ENCODE measurements around the gene FOXN3.
A peak's percentile ranks its signal among the peaks of the same experiment; 100 is the strongest.

FOXN3 gene

DNA sequence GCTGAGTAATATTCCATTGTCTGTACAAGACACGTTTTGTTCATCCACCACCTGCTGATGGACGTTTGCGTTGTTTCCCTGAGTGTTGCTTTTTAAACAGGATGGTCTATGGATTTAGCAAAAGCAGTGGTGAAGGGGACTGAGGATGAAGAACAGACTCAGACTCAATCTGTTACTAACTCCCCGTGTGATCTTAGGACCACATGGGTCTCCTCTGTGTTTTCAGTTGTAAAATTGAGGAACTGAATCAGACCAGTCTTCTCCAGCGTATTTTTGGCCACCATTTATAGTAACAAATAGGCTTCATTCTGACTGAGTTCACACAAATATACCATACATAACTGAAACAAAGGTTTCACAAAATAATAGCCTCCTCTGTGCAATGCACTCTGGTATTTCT, 85.6 kb downstream of the FOXN3 start:
- DNase-seq (ENCODE audit: low read depth), result no peak

DNA sequence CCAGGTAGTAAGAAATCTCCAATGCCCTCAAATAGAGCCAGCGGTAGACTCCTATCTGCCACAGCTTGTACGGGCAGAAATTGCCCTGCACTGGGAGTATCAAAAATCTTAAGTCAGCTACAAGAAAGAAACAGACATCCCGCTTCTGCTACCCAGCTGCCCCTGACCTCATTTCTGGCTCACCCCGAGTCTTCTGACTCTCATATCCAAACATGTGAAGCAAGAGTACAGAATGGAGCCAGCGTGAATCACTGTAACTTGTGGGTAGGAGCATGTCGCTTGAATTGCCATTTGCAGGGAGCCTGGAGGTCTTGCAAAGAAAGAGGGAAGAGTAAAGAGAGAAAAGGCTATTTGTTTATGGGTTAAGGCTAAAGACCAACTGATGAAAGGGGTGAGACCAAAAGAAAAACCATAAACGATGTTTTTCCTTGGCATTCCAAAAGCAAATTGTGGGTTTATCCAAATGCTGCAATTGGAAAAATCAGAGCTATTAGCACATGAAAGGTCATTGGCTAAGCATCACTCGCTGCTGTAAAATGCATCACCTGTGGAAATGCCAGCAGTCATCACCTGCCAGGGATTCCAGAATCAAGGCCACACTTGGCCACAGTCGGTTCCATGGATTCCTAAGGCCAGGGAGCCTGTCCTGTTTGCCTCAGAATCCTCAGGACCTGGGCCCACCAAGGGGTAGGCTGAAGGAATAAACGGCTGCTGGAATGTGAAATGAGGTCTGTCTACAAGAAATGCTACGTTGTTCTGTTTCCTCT, 86.6 kb downstream of the FOXN3 start:
- peak; percentile 77 for DNase-seq (ENCODE audit: low read depth)

DNA sequence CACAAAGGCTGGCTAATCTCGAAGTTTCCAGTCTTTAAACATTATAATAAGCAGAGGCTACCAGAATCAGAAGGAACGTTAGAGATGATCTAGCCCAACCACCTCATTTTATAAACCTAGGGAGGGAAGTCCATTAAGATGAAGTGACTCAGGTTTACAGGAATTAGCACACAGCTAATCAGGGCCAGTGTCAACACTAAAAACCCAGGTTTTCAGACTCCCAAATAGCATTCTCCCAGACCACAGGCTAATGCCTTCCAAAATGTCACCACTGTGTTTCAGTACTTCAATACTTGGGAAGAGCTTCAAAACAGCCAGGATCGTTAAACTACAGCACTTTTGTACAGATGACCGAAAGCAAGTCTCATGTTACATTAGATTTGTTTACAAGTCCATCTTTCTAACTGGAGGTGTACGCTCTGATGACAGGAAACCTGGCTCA, 89.2 kb downstream of the FOXN3 start:
- DNase-seq (ENCODE audit: low read depth), result no peak

DNA sequence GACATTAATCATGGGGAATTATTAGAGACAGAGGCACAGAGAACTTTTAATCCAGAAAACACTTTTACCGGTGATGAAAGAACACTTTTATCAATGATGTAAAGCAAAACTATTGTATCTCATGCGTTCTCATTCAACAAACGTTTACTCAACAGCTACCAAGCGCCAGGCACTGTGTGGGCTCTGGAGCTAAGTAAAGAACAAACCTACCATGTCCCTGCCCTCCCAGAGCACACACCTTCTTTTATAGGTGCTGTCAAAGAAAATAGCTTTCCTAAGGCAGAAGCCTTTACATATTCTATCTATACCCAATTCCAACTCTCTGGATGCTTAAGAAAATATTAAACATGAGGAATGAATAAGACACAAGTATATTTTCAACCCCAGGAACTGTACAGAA, 91.1 kb downstream of the FOXN3 start:
- no peak for DNase-seq (ENCODE audit: low read depth)

DNA sequence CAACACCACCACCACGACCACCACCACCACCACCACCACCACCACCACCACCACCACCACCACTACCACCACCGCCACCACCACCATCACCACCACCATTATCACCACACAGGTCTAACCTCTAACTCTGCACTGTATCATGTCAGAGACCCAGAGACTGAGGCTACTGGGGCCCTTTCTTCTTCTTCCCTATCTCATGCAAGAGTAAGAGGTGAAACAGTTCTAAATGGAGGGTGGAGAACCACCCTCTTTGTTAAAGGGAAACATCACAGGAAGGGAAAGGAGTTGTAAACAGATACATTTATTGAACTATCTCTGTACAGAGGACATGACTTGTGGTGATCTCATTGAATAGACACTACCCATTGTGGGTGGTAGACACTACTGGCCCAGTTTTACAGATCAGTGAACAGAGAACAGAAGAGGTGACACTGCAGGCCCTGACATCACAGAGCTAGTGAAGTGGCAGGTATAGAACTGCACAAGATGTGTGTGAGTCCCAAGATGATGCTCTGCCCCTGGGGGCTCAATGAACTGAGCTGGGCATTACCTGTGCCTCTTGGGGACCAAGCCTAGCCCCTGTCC, 91.6 kb downstream of the FOXN3 start:
- no peak for DNase-seq (ENCODE audit: low read depth)

DNA sequence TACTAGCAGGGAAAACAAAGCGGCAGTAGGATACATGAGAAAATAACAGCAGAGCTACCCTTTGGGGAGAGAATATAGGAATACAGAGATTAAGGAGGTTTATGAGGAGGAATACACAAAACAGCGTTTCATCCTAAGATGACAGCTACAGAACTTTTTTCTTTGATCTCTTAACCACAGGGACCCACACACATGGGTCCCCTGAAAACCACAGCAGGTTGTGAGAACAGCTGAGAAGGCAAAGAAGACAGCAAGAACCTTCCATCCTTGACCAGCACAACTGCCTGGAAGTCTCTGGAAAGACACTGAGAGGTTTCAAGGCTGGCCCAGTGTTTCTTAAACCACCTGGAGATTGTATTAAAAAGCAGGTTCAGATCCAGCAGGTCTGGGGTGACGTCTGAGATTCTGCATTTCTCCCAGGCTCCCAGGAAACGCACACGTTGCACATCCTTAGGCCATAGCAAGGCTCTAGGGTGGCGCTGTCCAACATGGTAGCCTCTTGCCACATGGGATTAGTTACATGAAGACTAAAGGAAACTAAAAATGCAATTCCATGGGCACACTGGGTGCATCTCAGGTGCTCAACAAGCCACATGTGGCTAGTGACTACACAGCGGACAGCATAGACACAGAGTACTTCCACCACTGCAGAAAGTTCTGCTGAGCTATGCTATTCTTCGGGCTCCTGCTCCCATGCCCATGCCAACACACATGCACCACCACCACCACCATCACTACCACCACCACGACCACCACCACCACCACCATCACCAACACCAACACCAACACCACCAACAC, 92.3 kb downstream of the FOXN3 start:
- no peak for DNase-seq (ENCODE audit: low read depth)

DNA sequence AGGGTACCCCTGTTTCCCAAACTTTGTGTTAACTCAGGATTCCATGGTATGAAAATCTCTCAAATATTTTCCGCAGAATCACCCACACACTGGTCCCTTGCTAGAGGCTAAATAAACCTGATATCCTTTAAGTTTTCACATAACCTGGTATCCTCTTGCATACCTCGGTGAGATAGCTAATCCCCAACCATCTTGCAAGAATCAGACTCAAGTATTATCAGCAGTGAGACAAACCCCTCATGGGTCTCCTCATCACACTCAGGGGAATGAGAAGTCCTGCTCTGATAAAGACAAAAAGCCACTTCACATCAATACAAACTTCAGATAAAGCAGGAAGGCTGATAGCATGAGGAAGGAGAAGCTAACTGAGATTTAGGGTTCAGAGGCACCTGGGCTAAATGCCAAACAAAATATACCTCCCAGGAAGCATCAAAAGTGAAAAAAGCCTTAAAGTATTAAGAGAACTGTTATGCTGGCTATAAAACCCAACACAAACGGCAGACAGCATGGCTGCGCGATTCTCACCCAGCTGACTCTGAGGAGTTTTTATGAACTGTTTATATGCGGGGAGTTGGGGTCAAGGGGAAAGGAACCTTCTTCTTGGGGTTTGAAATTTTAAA, 96.5 kb downstream of the FOXN3 start:
- no peak for DNase-seq (ENCODE audit: low read depth)

DNA sequence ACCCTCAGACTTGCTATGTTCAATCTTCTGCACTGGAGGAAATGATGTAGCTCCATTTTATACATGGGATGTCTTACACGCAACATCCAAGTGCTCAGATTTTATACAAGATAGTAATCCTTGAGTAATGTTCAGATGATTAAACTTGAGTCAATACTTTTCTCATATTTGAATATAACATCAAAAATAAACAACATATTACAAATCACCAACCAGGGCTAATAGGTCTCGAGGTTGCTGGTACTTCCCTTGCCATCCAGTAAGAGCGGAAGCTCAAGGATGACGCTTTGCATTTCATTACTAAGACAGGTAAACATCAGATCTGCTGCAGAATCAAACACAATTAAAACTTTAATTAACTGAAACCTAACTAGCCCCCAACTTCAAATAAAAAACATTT, 97.3 kb downstream of the FOXN3 start:
- DNase-seq (ENCODE audit: low read depth), result no peak

DNA sequence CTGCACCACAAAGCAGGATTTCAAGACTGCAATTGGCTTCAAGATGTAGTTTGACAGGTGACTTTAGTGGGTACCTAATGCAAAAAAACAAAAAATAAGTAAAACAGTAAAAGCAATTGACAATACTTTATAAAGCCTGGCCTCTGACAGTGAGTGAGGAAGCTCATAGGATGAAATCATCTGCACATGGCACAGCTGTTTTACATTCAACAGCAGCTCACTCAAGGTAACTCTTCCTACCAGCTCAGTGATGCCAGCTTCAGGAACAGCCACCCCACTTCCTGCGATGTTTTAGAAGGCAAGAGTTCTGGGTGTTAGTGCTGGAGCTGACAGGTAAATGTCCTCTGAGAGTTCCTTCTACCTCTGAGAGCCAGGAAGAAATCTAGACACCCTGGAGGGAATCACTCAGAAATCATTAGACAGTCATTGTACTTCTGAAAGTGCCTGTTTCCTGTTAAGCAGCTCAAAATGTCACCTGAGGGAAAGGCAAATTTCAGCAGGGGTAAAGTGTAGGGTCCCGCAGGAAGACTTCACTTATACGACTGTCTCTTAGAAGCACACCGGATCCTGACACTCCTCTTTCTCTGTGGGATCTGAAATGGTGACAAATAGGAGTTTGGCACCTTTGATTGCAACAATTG, 99.9 kb downstream of the FOXN3 start:
- DNase-seq (ENCODE audit: low read depth), result no peak

DNA sequence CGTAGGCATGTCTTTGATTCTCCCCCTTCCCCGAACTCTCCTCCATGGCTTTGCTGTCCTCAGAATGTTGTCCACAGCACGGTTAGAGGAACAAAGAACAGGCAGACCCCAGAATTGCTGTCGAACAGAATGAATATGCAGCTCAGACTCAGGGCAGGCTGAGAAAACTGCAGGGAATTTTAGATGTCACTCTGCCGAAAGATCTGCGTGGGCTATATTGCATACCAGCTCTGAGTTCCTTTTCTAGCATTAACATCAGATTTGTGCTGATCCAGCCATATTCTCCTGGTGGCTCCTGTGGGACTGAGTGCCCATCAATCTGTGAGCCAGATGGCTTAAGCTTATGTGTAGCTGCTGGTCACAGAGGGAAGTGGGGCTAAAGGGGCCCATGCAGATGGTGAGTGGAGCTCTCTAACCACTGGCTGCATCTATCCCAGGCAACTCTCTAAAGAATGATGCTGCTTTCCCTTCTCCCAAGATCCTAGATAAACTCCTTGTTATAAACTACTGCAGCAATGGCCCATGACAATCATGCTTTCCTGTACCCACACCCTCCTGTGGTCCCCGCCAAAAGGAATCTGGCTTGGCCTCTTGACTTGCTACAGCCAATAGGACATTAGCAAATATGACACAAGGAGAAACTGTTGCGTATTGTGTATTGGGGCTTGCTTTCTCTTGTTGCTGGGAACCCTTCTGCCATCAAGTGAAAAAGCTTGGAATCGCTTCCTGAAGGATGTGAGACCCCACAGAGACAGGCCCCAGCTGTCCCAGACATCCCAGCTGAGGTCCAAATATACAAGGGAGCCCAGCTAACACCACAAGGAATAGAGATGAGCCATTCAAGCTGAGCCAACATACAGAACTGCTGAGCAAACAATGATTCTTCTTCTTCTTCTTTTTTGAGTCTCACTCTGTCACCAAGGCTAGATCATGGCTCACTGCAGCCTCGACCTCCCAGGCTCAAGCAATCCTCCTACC, 101.3 kb downstream of the FOXN3 start:
- no peak for DNase-seq (ENCODE audit: low read depth)

DNA sequence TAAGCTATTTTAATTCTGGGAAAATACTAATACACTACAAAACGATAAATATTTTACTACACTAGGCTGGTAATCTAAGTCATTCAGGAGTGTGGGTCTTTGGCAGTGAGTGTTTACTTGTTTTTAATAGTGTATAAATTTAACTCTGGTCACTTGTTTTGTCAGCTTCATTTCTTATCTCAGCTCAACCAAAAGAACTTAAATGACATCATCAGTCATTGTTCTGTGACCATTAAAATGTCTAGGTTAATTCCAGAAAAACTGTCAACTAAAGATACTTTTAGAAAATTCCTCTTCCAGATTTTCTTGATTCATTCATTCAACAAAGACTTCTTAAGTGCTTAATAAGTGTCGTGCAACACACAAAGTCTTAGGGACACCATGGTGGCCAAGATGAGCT, 102.8 kb downstream of the FOXN3 start:
- DNase-seq (ENCODE audit: low read depth), result no peak

DNA sequence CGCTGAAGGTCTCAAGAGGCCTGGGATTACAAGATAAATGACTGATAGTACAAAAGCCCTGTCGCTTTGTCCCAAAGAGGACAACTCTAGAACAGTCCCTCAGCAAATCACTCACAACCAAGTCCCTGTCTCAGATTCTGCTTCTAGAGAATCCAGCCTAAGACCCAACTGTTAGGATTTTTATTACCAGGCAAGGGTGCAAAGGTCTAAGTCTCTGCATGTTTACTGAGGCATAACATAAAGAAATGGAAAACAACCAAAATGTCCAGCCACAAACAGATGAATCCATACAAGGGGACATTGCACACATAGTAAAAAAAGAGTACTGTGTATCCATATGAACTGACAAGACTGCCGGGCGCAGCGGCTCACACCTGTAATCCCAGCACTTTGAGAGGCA, 104.1 kb downstream of the FOXN3 start:
- no peak for DNase-seq (ENCODE audit: low read depth)

DNA sequence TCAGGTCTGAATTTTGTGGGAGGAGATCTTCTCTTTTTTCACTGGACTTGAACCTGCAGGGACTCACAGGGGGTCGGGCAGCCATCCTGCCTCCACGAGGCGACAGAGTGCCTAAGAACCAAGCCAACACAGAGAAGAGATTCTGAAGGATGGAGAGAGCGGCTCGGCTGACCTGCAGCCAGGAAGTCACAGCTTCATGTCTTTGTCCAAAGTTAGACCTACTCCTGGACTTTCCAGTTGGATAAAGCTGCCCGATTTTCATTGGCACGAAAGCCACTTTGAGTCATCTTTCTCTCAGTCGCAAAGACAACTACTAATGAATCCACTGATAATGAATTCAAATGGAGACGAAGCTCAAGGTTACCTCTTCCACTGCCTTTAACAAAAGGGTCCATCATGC, 106.8 kb downstream of the FOXN3 start:
- no peak for DNase-seq (ENCODE audit: low read depth)

DNA sequence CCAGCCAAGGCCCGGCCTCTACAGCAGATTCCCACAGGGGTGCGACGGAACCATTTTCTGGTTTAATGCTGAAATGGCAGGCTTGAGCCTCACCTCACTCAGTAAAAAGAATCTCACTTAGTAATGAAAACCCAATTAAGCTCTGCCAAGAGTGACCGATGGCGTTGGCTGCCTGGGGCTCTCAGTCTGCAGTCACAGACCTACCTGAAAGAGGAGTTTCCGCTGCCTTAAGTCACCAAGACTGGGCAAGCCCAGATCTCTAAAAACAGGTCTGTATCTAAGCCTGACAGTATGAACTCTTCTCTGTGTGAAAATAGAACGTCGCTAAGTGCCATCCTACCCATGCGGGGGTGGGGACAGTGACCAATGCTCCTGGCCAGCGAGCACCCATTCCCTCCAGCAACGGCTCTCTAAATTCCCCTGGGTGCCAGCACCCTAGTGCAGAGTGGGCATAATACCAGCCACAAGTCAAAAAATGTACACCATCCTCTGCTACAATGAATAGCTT, 107.3 kb downstream of the FOXN3 start:
- no peak for DNase-seq (ENCODE audit: low read depth)

DNA sequence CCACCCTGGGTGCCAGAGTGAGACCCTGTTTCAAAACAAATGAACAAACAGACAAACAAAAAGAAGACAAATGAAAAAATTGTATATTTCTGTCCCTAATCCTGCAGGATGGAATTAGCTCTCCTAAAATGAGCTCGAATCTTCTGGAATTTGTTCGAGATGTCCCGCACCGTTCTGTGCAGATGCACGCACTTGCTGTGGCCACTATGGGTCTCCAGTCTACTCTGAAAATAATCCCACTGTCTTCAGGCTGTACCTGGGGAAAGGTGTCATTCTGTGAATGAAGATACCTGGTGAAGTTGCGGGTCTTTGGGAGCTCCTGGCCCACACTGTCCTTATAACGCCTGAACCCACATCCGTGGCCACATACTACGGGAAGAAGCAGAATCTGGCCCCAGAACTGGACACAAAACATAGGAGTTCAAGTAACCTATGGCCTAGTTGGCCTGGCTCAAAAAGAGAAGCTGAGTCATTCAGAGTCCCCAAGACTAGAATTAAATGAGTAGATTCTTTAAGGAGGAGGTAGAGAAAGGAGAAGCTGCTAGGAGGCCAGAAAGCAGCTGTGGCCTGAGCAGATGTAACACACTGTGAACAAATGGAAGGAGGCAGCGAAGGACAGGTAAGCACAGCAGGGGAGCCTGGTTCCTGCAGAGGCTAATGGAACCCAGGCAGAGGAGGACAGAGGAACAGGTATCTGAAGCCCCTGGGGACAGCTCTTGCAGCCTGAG, 108.6 kb downstream of the FOXN3 start:
- DNase-seq (ENCODE audit: low read depth), result no peak

DNA sequence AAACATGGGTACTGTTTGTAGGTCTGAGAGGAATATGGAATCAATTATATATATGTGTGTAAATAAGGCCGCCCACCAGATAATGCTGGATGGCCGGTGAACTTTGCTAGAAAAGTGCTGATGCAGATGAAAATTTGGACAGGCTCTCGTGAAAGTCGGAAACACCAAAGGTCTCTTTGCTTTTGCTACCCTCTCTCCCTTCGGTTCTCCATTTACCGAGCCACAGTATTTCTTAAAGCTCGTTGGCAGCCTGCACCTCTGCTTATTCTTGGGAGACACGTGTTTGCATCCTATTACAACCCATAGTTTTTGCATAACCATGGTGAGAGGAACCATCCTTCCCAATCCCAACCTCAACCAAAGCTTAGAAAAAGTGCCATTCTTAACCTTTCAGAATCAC, 109.6 kb downstream of the FOXN3 start:
- no peak for DNase-seq (ENCODE audit: low read depth)

DNA sequence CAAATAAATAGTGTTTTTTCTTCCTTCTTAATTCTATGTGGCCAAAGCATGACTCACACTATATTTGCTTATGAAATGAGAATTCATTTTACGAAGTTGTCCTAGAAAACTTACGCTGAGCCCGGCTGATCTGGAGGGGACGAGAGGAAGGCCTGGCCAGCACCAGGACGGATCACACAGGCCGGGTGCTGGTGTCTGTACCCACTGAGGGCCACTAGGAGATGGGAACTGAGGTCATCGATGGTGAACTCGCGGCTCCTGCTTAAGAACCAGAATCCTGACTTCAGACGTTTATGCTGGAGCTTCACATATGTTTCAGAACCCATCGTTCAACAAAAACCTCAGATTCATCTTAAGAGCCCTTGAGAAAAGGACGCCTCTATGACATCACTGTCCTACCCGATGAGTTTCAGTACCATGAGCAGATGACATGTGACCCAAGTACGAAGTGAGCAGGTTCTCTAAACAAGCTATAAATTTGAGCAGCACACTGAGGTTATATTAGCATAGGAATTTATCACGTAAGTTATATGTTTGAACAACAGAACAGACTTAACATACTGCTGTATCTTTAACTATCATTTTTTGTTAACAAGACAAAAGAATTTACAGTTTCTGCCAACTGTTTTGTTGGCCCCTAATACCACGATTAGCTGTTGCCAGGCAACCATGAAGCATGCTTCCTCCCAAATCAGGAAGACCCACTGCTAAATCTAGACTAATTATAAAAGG, 111.9 kb downstream of the FOXN3 start:
- no peak for DNase-seq (ENCODE audit: low read depth)

DNA sequence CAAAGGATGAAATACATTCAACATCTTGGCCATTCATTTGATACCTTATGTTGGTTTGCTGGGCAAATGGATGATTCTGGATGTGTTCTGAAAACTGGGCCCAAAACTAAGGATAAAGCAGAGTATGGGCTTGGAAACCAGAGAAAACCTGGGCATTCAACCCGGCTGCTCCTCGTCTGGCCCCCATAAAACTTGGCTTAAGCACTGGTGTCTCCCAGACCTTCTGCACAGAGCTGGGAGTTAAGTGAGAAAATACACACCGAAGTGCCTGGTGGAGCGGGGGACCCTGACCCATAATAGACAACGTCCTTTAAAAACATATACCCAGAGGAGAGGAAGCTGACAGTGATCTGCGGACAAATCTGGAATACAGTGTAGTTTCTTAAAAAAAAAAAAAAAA, 112.5 kb downstream of the FOXN3 start:
- no peak for DNase-seq (ENCODE audit: low read depth)

Data from GM04504 (cell line).